HL-60/S4 treated with retinoic acid at 250 ng/mL for 4 days and 3 days (cell line): Measurements from ENCODE around the gene HERC3.

Experiments
- in situ Hi-C: fragments of 300-500 bp; cut with MboI; formaldehyde crosslinking; loops from 2 replicates; pipeline ENCODE4 v1.7.0; 2022; ENCODE audit warnings: low sequenced_read_pairs

Gene HERC3

GRCh38 chr4:88591787-88592599, at the start of gene HERC3:
Gene HERC3 (plus strand): TSS chr4:88592480. CDS start chr4:88605824, 13,344 bp downstream.
- in situ Hi-C loops: no loop called here

- in situ Hi-C loops: loop anchor here (25.0 kb wide), 1 partner anchor 262 kb away; no protein-coding TSS in a partner anchor
Observed at GRCh38 chr4:88549815-88550214, 42.5 kb upstream of the HERC3 start.

- in situ Hi-C loops: no loop called here
Observed at GRCh38 chr4:88567591-88567990, 24.7 kb upstream of the HERC3 start.

GRCh38 chr4:88570001-88570400, 22.3 kb upstream of the HERC3 start:
- in situ Hi-C loops: no loop called here

- in situ Hi-C loops: no loop called here
Observed at GRCh38 chr4:88573276-88573980, 18.9 kb upstream of the HERC3 start.

GRCh38 chr4:88573995-88574394, 18.3 kb upstream of the HERC3 start:
- in situ Hi-C loops: no loop called here

GRCh38 chr4:88575186-88575585, 17.1 kb upstream of the HERC3 start:
- in situ Hi-C loops: no loop called here

GRCh38 chr4:88582493-88582892, 9.8 kb upstream of the HERC3 start:
- in situ Hi-C loops: no loop called here

- in situ Hi-C loops: no loop called here
Observed at GRCh38 chr4:88583631-88584470, 8.4 kb upstream of the HERC3 start.

- in situ Hi-C loops: no loop called here
Observed at GRCh38 chr4:88584471-88584900, 7.8 kb upstream of the HERC3 start.

GRCh38 chr4:88585917-88586316, 6.4 kb upstream of the HERC3 start:
- in situ Hi-C loops: no loop called here

GRCh38 chr4:88587306-88587705, 5.0 kb upstream of the HERC3 start:
- in situ Hi-C loops: no loop called here

GRCh38 chr4:88592600-88593448, 544 bp downstream of the HERC3 start:
- in situ Hi-C loops: no loop called here

- in situ Hi-C loops: no loop called here
Observed at GRCh38 chr4:88597970-88598660, 5.8 kb downstream of the HERC3 start.

GRCh38 chr4:88599298-88599697, 7.0 kb downstream of the HERC3 start:
- in situ Hi-C loops: no loop called here

GRCh38 chr4:88599714-88600113, 7.4 kb downstream of the HERC3 start:
- in situ Hi-C loops: no loop called here

GRCh38 chr4:88600176-88600838, 8.0 kb downstream of the HERC3 start:
- in situ Hi-C loops: no loop called here

GRCh38 chr4:88604978-88605678, 12.8 kb downstream of the HERC3 start:
- in situ Hi-C loops: no loop called here

GRCh38 chr4:88605736-88606135, 13.5 kb downstream of the HERC3 start:
- in situ Hi-C loops: no loop called here
